Measurements from ENCODE around the gene FRAT2. TPM values are rescaled to one million over a fixed set of nuclear protein-coding genes. Genes with fewer than 3 reads are reported as not detected.

The FRAT2 gene
- 20.5 and 22.0 TPM in 2 replicates for total RNA-seq (2014; rRNA removed; shearing (Covaris generic))
- polyA plus RNA-seq (2015; cell fraction: cytosol; rRNA removed): 16.6 and 17.3 TPM in 2 replicates
- 7.9 and 10.5 TPM in 2 replicates for polyA plus RNA-seq (2015; cell fraction: nucleus; rRNA removed)

DNA sequence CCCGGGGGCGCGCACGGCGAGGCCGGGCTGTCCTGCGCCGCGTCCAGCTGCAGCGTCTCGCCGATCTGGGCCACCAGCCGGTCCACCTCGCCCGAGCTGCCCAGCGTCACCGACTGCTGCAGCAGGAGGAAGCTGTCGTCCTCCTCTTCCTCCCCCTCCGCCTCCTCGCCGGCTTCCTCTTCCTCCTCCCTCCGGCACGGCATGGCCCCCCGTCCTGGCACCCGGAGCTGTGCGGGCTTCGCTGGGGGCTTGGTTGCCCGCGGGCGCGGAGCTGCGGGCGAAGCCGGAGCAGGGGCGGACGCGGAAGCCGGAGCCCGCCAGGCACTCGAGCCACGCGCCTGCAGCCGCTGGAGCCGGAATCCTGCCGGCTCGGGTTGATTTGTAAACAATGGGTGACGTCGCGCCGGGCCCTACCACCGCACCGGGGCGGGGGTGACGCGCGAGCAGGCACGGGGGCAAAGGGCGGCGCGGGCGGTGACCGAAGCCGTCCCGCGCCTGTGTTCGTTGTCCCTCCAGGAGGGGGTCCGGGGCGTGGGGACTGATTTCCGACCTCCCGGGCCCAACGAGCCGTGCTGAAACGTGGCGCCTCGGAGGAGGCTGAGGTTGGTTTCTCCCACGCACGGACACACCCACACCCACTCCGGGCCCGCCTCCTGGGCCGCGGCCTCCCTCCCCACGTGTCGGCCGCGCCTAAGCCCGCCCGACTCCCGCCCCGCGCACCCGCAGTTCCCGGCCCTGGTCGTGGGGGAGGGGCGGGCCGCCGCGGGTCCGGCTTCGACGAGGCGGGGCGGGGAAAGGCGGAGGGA is at the start of gene FRAT2:
Gene FRAT2, minus strand, starts transcription at position 360 of the 806 bp plus-strand sequence. Its CDS starts 157 bp downstream, at position 203.
- in situ Hi-C loops (cut with HindIII; ENCODE audit: low pct_unique_long_range_greater_than_20kb, low sequenced_read_pairs): no loop called here

DNA sequence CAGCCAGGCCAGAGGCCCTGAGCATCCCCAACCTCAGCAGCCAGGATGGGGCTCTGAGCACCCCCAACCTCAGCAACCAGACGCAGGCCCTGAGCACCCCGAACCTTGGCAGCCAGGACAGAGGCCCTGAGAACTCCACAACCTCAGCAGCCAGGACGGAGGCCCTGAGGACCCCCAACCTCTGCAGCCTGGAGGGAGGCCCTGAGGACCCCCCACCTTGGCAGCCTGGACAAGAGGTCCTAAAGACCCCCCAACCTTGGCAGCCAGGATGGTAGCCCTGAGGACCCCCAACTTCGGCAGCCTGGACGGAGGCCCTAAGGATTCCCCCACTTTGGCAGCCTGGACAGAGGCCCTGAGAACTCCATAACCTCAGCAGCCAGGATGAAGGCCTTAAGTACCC is 49.6 kb upstream of the FRAT2 start:
- DNase-seq (ENCODE audit: low read depth, low spot score): no peak
- in situ Hi-C loops (cut with HindIII; ENCODE audit: low pct_unique_long_range_greater_than_20kb, low sequenced_read_pairs): no loop called here

More for the DNA sequence above, at the start of gene FRAT2:
- DNase-seq (ENCODE audit: low read depth, low spot score): peak; percentile 82

- in situ Hi-C loops (cut with HindIII; ENCODE audit: low pct_unique_long_range_greater_than_20kb, low sequenced_read_pairs): no loop called here
Observed at GRCh38 chr10:97383159-97383558, 48.6 kb upstream of the FRAT2 start.

GRCh38 chr10:97381626-97382025 is 47.1 kb upstream of the FRAT2 start:
- in situ Hi-C loops (cut with HindIII; ENCODE audit: low pct_unique_long_range_greater_than_20kb, low sequenced_read_pairs): no loop called here
- DNase-seq (ENCODE audit: low read depth, low spot score): no peak

More at GRCh38 chr10:97383159-97383558, 48.6 kb upstream of the FRAT2 start:
- DNase-seq (ENCODE audit: low read depth, low spot score): no peak

DNA sequence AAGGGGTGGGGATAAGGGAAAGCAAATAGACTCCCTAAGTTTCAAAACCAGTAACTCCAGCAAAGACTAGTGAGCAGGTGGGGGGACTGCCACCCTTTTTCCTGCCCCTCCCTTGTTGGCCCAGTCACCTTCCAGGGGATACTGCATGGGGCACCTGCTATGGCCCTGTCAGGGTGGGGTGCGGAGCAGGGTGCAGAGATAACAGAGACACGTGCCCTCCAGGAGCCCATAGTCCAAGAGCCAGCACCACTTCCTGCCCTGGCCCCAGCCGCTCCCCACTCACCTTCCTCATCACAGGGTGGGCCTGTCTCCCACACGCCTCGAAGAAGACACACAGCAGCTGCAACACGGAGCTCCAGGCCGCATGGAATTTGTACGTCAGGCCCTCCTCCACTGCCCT is 46.0 kb upstream of the FRAT2 start:
- in situ Hi-C loops (cut with HindIII; ENCODE audit: low pct_unique_long_range_greater_than_20kb, low sequenced_read_pairs): no loop called here
- DNase-seq (ENCODE audit: low read depth, low spot score): no peak

GRCh38 chr10:97378933-97379921 is 44.7 kb upstream of the FRAT2 start:
- in situ Hi-C loops (cut with HindIII; ENCODE audit: low pct_unique_long_range_greater_than_20kb, low sequenced_read_pairs): no loop called here
- DNase-seq (ENCODE audit: low read depth, low spot score): no peak

DNA sequence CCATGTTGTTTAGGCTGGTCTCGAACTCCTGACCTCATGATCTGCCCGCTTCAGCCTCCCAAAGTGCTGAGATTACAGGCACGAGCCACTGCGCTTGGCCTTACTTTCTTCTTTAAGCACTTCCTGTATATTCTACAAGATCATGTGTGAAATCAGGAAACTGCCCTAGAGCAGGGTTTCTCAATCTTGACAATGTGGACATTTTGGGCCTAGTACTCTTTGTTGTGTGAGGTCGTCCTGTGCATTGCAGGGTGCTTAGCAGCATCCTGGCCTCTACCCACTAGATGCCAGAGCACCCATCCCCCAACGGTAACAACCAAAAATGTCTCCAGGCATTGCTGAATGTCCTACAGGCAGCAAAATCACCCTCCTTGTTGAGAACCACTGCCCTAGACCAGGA is 41.9 kb upstream of the FRAT2 start:
- no peak for DNase-seq (ENCODE audit: low read depth, low spot score)
- in situ Hi-C loops (cut with HindIII; ENCODE audit: low pct_unique_long_range_greater_than_20kb, low sequenced_read_pairs): no loop called here

- in situ Hi-C loops (cut with HindIII; ENCODE audit: low pct_unique_long_range_greater_than_20kb, low sequenced_read_pairs): no loop called here
- DNase-seq (ENCODE audit: low read depth, low spot score): no peak
Observed at GRCh38 chr10:97373456-97373855, 38.9 kb upstream of the FRAT2 start.

- in situ Hi-C loops (cut with HindIII; ENCODE audit: low pct_unique_long_range_greater_than_20kb, low sequenced_read_pairs): no loop called here
- DNase-seq (ENCODE audit: low read depth, low spot score): no peak
Observed at GRCh38 chr10:97372233-97372875, 37.8 kb upstream of the FRAT2 start.

DNA sequence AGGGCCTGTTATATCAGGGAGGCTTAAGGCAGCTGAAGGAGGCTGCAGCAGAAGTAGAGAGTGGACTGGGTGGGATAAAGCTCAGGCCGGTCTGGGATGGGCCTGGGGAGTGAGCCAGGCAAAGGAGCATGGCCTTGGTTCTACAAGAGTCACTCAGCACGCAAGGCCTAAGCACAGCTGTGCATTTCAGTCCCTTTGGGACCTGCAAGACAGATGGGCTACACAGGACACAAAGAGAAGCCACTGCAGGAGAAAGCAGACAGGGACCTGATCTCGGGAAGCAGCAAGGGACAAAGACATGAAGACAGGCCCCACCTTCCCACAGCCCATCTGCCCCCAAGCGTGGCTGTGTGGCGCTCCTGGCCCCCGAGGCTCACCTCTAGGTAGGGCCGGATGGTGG is 37.2 kb upstream of the FRAT2 start:
- DNase-seq (ENCODE audit: low read depth, low spot score): no peak
- in situ Hi-C loops (cut with HindIII; ENCODE audit: low pct_unique_long_range_greater_than_20kb, low sequenced_read_pairs): no loop called here

GRCh38 chr10:97367126-97367649 is 32.7 kb upstream of the FRAT2 start:
- in situ Hi-C loops (cut with HindIII; ENCODE audit: low pct_unique_long_range_greater_than_20kb, low sequenced_read_pairs): no loop called here
- no peak for DNase-seq (ENCODE audit: low read depth, low spot score)

DNA sequence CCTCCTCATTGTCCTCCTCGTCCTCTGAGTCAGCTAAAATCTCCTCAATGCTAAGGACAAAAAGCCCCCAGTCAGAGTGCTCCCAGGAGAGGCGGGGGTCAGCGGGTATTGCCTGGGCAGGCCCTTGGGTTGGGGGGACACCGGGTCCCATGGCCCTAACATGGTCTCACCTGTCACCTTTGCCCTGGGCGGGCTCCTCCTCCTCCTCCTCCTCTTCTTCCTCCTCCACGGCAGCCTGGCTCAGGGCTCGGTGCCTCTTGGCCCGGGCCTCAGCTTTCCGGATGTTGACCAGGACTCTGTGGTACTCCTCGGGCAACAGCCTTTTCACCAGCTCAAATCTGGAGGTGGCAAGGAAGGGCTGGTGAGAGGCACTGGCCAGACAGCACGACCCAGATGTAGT is 32.0 kb upstream of the FRAT2 start:
- no peak for DNase-seq (ENCODE audit: low read depth, low spot score)
- in situ Hi-C loops (cut with HindIII; ENCODE audit: low pct_unique_long_range_greater_than_20kb, low sequenced_read_pairs): no loop called here

GRCh38 chr10:97365761-97366351 is 31.3 kb upstream of the FRAT2 start:
- no peak for DNase-seq (ENCODE audit: low read depth, low spot score)
- in situ Hi-C loops (cut with HindIII; ENCODE audit: low pct_unique_long_range_greater_than_20kb, low sequenced_read_pairs): no loop called here

DNA sequence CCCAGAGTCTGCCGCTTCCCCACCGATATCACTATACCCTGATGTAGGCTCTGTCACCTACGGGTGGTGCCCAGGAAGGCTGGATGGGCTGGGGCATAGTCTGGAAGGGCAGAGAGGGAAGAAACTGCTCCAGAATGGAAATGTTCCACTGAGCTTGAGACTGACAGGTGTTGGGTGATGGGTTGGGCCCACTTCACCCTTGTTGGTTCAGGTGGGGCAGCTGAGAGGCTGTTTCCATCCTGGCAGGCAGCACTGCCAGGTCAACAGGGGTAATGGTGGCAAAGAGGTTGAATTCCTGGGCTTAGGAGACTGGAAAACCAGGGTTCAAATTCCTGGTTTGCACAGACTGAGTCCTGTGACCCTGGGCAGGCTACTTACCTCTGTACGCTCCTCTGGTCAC is 28.5 kb upstream of the FRAT2 start:
- no peak for DNase-seq (ENCODE audit: low read depth, low spot score)
- in situ Hi-C loops (cut with HindIII; ENCODE audit: low pct_unique_long_range_greater_than_20kb, low sequenced_read_pairs): no loop called here

DNA sequence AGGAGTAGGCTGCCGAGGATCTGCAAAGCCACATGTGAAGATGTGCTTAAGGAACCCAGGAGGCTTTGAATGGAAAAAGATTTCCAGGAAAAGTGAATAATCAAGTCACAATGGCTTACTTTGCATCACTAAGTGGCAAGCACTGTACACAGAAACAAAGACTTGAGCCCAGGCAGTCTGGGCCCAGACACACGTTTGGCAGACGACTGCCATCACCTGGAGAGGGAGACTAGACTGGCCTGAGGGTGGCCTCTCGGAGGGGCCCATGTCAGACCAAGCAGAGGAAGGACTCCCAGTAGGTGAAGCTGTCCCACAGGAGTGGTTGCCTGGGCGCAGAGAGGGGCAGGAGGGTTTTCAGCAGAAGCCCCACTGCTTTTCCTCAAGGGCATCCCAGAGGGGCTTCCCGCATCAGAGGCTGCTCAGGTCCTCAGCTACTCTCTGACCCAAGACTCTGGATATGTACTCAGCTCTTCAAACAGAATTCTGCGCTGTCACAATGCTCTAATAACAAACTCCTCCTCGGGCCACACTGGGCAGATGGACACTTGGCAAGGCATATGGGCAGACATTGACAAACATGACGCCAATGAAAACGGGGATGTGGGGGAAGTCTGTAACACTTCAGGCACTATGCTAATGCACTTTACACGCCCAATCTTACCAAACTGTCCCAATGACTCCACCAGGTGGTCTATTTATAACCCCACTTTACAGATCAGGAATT is 27.9 kb upstream of the FRAT2 start:
- DNase-seq (ENCODE audit: low read depth, low spot score): no peak
- in situ Hi-C loops (cut with HindIII; ENCODE audit: low pct_unique_long_range_greater_than_20kb, low sequenced_read_pairs): no loop called here

DNA sequence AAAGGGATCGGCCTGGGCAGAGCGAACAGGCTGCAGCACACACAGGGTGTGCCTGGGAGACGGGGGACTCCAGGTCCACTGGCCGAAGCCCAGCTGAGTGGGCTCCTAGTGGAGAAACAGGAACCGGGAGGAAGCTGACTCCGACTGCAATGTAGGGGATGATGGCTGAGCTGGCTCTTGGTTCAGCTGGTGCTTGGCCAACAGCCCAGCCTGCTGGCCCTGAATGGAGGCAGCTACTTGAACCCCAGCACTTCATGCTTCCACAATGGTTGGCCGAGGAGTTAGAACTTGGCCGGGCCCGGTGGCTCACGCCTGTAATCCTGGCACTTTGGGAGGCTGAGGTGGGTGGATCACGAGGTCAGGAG is 27.0 kb upstream of the FRAT2 start:
- in situ Hi-C loops (cut with HindIII; ENCODE audit: low pct_unique_long_range_greater_than_20kb, low sequenced_read_pairs): no loop called here
- no peak for DNase-seq (ENCODE audit: low read depth, low spot score)

Measured in SK-MEL-5 (cell line).